ENCODE data around the gene FGF11. TPM values are rescaled to one million over a fixed set of nuclear protein-coding genes. Genes with fewer than 3 reads are reported as not detected.
"Not testable (repeated sequence)": the region's sequence is repeated elsewhere in the genome, so short reads cannot be mapped to it uniquely, and the experiment has no call there.

Gene FGF11
- total RNA-seq, 1 donor from 2014 or later, result 1.5 TPM

- H3K27me3 ChIP-seq (ENCODE audit: control insufficient read depth, insufficient read depth, low read length), result no peaks in the 10 kb centered on the region
- H3K36me3 ChIP-seq (ENCODE audit: control insufficient read depth, insufficient read depth, low read length), result no peaks in the 10 kb centered on the region
- TF ChIP-seq CTCF (IDR thresholded peaks at IDR 0.05; ENCODE audit: insufficient read depth, low read length, poor library complexity, severe bottlenecking), result peak; percentile 10
- H3K4me3 ChIP-seq (ENCODE audit: low read depth, low read length), result peak overlapping the region; percentile 91
- DNase-seq (ENCODE audit: low read depth), result no peak
Measured at GRCh38 chr17:7480089-7480384, 40.7 kb downstream of the FGF11 start.

GRCh38 chr17:7481275-7481674 is 42.0 kb downstream of the FGF11 start, which contains the start of gene SLC35G6:
TSS of gene SLC35G6 (plus strand) at chr17:7481446. CDS start at chr17:7481517, 71 bp downstream.
- not testable (repeated sequence) for DNase-seq (ENCODE audit: low read depth); H3K27me3 ChIP-seq (ENCODE audit: control insufficient read depth, insufficient read depth, low read length); H3K4me3 ChIP-seq (ENCODE audit: low read depth, low read length)

DNA sequence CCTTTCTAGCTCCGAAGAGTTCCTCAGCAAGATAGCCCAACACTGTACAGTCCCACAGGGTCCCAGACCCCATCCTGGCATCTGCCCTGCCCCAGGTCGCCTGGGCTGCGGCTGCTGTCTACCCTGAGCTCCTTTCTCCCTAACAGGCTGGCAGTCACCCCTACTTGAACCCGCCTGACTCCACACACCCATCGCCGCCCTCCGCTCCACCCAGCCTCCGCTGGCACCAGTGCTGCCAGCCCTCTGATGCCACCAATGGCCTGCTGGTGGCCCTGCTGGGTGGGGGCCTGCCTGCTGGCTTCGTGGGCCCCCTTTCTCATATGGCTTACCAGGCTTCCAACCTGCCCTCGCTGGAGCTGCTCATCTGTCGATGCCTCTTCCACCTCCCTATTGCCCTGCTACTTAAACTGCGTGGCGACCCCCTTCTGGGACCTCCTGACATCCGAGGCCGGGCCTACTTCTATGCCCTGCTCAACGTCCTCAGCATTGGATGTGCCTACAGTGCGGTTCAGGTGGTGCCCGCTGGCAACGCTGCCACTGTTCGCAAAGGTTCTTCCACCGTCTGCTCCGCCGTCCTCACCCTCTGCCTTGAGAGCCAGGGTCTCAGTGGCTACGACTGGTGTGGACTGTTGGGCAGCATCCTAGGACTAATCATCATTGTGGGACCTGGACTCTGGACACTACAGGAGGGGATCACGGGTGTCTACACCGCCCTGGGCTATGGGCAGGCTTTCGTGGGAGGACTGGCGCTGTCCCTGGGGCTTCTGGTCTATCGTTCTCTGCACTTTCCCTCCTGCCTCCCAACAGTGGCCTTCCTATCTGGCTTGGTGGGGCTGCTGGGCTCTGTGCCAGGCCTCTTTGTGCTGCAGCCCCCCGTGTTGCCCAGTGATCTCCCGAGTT is 42.8 kb downstream of the FGF11 start:
- not testable (repeated sequence) for DNase-seq (ENCODE audit: low read depth); H3K27me3 ChIP-seq (ENCODE audit: control insufficient read depth, insufficient read depth, low read length); H3K4me3 ChIP-seq (ENCODE audit: low read depth, low read length); H3K36me3 ChIP-seq (ENCODE audit: control insufficient read depth, insufficient read depth, low read length)

More at GRCh38 chr17:7481275-7481674, 42.0 kb downstream of the FGF11 start, which contains the start of gene SLC35G6:
- not testable (repeated sequence) for H3K36me3 ChIP-seq (ENCODE audit: control insufficient read depth, insufficient read depth, low read length)

DNA sequence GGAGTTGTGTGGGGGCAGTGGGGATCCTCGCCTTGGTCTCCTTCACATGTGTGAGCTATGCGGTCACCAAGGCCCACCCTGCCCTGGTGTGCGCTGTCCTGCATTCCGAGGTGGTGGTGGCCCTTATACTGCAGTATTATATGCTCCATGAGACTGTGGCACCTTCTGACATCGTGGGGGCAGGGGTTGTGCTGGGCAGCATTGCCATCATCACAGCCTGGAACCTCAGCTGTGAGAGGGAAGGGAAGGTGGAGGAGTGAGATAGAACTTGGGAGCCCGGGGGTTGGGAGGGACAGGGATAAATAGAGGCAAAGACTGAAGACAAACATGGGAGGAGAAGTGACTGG is 43.4 kb downstream of the FGF11 start:
- H3K4me3 ChIP-seq (ENCODE audit: low read depth, low read length); H3K27me3 ChIP-seq (ENCODE audit: control insufficient read depth, insufficient read depth, low read length); DNase-seq (ENCODE audit: low read depth); H3K36me3 ChIP-seq (ENCODE audit: control insufficient read depth, insufficient read depth, low read length): not testable (repeated sequence)

- no peaks in the 10 kb centered on the region for H3K27me3 ChIP-seq (ENCODE audit: control insufficient read depth, insufficient read depth, low read length)
- H3K4me3 ChIP-seq (ENCODE audit: low read depth, low read length), result peak overlapping the region; percentile 82
- H3K36me3 ChIP-seq (ENCODE audit: control insufficient read depth, insufficient read depth, low read length), result no peaks in the 10 kb centered on the region
- no peak for TF ChIP-seq CTCF (IDR thresholded peaks at IDR 0.05; ENCODE audit: insufficient read depth, low read length, poor library complexity, severe bottlenecking)
- peak; percentile 65 for DNase-seq (ENCODE audit: low read depth)
Measured at GRCh38 chr17:7483255-7484066, 44.1 kb downstream of the FGF11 start.

DNA sequence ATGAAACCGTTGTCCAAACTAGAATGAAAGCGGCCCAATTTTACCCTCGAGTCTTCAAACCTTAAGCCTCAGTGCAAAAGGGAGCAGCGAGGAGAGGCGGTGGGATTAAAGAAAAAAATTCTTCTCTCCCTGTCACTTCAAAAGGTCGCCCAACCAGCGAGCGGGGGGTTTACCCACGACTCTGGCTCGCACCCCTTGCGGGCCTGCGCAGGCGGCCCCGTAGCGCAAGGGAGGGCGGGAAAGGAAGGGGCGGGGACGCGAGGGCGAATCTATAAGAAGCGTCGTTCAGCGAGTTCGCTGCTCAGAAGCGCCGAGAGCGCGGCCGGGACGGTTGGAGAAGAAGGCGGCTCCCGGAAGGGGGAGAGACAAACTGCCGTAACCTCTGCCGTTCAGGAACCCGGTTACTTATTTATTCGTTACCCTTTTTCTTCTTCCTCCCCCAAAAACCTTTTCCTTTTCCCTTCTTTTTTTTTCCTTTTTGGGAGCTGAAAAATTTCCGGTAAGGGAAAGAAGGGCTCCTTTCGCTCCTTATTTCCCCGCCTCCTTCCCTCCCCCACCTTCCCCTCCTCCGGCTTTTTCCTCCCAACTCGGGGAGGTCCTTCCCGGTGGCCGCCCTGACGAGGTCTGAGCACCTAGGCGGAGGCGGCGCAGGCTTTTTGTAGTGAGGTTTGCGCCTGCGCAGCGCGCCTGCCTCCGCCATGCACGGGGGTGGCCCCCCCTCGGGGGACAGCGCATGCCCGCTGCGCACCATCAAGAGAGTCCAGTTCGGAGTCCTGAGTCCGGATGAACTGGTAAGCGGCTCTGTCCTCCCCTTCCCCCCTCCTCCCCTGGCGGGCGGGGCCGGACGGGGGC is 45.0 kb downstream of the FGF11 start, which contains the start of gene POLR2A:
Gene POLR2A, plus strand, starts transcription at position 300 of the 852 bp plus-strand sequence.
- peak; percentile 81 for DNase-seq (ENCODE audit: low read depth)
- Histone ChIP-seq H3K4me3 (ENCODE audit: low read depth, low read length) (peak within 1 kb of the TSS; percentile 82), H3K27me3 (ENCODE audit: control insufficient read depth, insufficient read depth, low read length) (no peaks in the 10 kb centered on the region), H3K36me3 (ENCODE audit: control insufficient read depth, insufficient read depth, low read length) (no peaks in the 10 kb centered on the region)
- no peak for TF ChIP-seq CTCF (IDR thresholded peaks at IDR 0.05; ENCODE audit: insufficient read depth, low read length, poor library complexity, severe bottlenecking)

Data from kidney epithelial cell (primary cell).